ENCODE measurements around the gene CCDC34.
"Not testable (repeated sequence)": the region's sequence is repeated elsewhere in the genome, so short reads cannot be mapped to it uniquely, and the experiment has no call there.

The CCDC34 gene

GRCh38 chr11:27348340-27348873, 14.6 kb downstream of the CCDC34 start:
- DNase-seq (ENCODE audit: extremely low read depth, low read depth), result no peak
- TF ChIP-seq CTCF (IDR thresholded peaks at IDR 0.05; ENCODE audit: low read depth, low read length, missing control alignments), result no peak
- H3K4me3 ChIP-seq (replicated peaks; ENCODE audit: low read depth, low read length), result no peak overlapping the region

GRCh38 chr11:27347359-27348339, 15.4 kb downstream of the CCDC34 start:
- no peak overlapping the region for H3K4me3 ChIP-seq (replicated peaks; ENCODE audit: low read depth, low read length)

DNA sequence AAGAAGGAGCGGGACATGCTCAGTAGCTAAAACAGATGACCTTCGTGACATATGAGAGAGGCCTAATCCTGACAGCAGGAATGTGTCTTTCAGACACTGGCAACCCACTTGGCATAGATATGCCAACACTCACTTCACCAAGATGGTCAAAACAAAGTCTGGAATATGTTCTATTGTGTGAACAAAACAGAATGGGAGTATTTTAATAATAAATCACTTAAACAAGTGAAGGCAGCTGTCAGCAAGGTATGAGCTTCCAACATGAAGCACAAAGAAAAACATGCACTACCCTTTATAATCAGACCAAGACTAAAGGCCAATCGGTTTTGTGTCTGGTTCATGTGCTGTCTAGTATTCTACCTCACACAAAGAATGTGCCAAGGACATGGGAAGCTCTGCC, 23.1 kb downstream of the CCDC34 start:
- H3K4me3 ChIP-seq (replicated peaks; ENCODE audit: low read depth, low read length), result no peak overlapping the region
- TF ChIP-seq CTCF (IDR thresholded peaks at IDR 0.05; ENCODE audit: low read depth, low read length, missing control alignments), result no peak
- DNase-seq (ENCODE audit: extremely low read depth, low read depth), result no peak

More at GRCh38 chr11:27347359-27348339, 15.4 kb downstream of the CCDC34 start:
- no peak for TF ChIP-seq CTCF (IDR thresholded peaks at IDR 0.05; ENCODE audit: low read depth, low read length, missing control alignments)
- no peak for DNase-seq (ENCODE audit: extremely low read depth, low read depth)

DNA sequence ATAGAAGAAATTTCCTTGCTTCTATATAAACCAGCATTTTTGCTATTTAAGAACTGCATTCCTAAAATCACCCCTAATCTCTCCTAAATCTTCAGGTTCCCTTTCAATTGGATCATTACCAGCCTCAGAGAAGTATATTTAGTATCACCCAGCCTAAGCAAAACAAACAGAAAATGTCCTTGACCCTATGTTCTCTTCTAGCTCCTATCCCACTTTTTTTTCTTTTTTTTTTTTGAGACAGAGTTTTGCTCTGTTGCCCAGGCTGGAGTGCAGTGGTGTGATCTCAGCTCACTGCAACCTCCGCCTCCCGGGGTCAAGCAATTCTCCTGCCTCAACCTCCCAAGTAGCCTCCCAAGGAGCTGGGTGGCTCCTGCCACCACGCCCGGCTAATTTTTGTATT, 28.3 kb downstream of the CCDC34 start:
- not testable (repeated sequence) for DNase-seq (ENCODE audit: extremely low read depth, low read depth); H3K4me3 ChIP-seq (replicated peaks; ENCODE audit: low read depth, low read length)

- no peak for DNase-seq (ENCODE audit: extremely low read depth, low read depth)
- no peak for TF ChIP-seq CTCF (IDR thresholded peaks at IDR 0.05; ENCODE audit: low read depth, low read length, missing control alignments)
Observed at GRCh38 chr11:27331981-27332380, 31.0 kb downstream of the CCDC34 start.

DNA sequence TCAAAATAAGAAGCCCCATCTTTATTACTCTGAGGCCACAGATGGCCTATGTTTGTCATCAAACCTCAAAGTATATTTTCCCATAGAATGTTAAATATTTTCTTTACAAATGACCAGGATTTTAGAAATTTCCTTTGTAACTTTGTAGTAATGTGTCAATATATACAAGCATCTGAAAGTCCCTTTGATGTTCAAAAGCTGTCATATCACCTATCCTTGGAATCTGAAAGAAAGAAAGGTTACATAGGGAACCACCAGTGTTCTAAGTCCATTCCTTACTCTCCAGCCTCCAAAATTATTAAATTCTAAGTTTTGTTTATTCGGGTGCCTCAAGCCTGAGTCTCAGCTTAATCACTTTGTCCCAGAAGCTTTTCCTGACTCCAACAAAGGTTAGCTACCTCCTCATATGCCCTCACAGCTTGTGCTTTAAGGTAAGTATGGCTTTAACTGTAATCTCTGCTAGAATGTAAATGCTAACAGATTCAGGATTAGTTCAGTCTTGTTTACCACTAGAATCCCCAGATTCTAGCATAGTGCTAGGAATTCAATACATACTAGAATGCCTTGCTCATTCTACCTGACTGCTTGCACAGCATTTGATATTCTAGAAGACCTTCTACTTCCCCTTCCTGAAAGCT, 32.3 kb downstream of the CCDC34 start:
- no peak for DNase-seq (ENCODE audit: extremely low read depth, low read depth)
- no peak overlapping the region for H3K4me3 ChIP-seq (replicated peaks; ENCODE audit: low read depth, low read length)

More at GRCh38 chr11:27331981-27332380, 31.0 kb downstream of the CCDC34 start:
- H3K4me3 ChIP-seq (replicated peaks; ENCODE audit: low read depth, low read length), result no peak overlapping the region

More for the DNA sequence above, 32.3 kb downstream of the CCDC34 start:
- no peak for TF ChIP-seq CTCF (IDR thresholded peaks at IDR 0.05; ENCODE audit: low read depth, low read length, missing control alignments)
